Activated naive CD4-positive, alpha-beta T cell treated with anti-CD3 and anti-CD28 coated beads for 36 hours (primary cell): ENCODE data around the gene TCF4. TPM values are rescaled to one million over a fixed set of nuclear protein-coding genes. Genes with fewer than 3 reads are reported as not detected.

Experiments used
- CTCF ChIA-PET: fragments of 350-600 bp; sonication (Branson Sonifier 250); formaldehyde crosslinking; loops from one replicate; lab custom pipeline; 2021; ENCODE audit warnings: antibody characterized with exemption; lab: Charles Lee
- DNase-seq: peaks from one replicate; pipeline ENCODE4 v3.0.0-alpha.2; 2020
- H3K27ac Mint-ChIP-seq: one replicate; pipeline ENCODE4 v1.8.0; 2021; ENCODE audit warnings: mild to moderate bottlenecking, mixed read lengths
- H3K27me3 Mint-ChIP-seq: one replicate; pipeline ENCODE4 v1.8.0; 2021; ENCODE audit warnings: low read depth, mixed read lengths
- H3K36me3 Mint-ChIP-seq: one replicate; pipeline ENCODE4 v1.8.0; 2021; ENCODE audit warnings: low read depth, mixed read lengths
- H3K4me1 Mint-ChIP-seq: one replicate; pipeline ENCODE4 v1.8.0; 2021; ENCODE audit warnings: low read depth, mixed read lengths
- H3K4me3 Mint-ChIP-seq: one replicate; pipeline ENCODE4 v1.8.0; 2021; ENCODE audit warnings: mild to moderate bottlenecking, moderate library complexity, mixed read lengths
- H3K9me3 Mint-ChIP-seq: one replicate; pipeline ENCODE4 v1.8.0; 2021; ENCODE audit warnings: mixed read lengths
- intact Hi-C: fragments of 100-400 bp; cut with micrococcal nuclease; formaldehyde crosslinking; loops from one replicate; pipeline ENCODE4 v1.15.1; 2023
- total RNA-seq, 2 experiments: library from RNA; stranded (reverse); gene quantifications; one replicate each; pipeline ENCODE4 v1.2.3, GENCODE V29; 2021

TCF4 gene
- total RNA-seq, 2 experiments from 2014 or later, result 0.49 to 0.91 TPM

DNA sequence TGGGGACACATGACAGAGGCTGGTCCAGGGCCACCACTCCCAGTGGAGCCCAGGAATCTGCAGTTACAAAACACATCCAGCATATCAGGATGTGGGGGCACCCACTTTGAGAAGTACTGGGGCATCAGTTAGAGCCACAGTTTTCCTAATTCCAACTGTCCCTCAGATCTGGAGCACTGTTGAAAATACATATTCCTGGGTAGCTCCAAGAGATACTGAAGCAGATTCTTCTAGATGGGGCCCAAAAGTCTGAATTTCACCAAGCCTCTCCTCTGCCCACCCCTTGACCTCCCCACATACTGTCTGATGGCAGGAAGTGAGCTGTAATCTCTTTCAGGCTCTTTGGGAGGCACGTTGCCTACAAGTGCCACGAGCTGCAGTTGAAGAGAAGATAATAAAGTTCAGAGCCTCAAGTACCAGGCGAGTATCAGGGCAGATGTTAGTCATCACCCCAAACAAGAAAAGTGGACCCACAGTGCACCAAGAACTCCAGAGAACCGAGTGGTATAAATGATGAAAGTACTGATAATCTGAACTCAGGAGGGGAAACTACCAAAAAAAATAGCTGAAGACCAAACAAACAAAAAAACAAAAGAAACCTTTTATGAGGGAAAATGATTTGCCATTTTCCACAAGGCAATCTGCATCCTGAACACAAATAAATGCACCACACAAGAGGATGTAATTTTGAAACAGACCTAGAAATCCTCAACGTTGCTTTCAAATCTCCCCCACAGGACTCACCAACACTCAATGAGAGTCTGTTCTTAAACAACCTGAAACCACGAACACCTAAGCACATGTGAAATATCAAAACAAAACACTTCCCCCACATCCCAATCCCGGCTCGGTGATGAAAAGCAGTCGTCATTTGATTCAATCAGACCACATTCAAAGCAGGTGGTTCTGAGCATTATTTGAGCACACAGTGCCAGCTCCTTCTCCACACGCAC, 98.7 kb downstream of the TCF4 start:
- peaks cover 39% of the 10 kb centered on the region for H3K27me3 Mint-ChIP-seq
- CTCF ChIA-PET, result interaction anchor here (1.3 kb wide), 1 partner anchor 74 kb away, joined by 3 read pairs; no protein-coding TSS in a partner anchor
- H3K4me3 Mint-ChIP-seq, result no peak overlapping the region
- no peak overlapping the region for H3K27ac Mint-ChIP-seq
- peak; percentile 56 for DNase-seq
- intact Hi-C loops, result loop anchor here (1.0 kb wide), 2 partner anchors 11 to 100 kb away; no protein-coding TSS in a partner anchor
- H3K4me1 Mint-ChIP-seq, result peaks cover 15% of the 10 kb centered on the region
- H3K36me3 Mint-ChIP-seq, result no peaks in the 10 kb centered on the region
- no peaks in the 10 kb centered on the region for H3K9me3 Mint-ChIP-seq

GRCh38 chr18:55488473-55488872, 99.5 kb downstream of the TCF4 start:
- CTCF ChIA-PET, result interaction anchor here (1.3 kb wide), 1 partner anchor 73 kb away, joined by 3 read pairs; no protein-coding TSS in a partner anchor
- peaks cover 36% of the 10 kb centered on the region for H3K27me3 Mint-ChIP-seq
- intact Hi-C loops, result no loop called here
- no peak overlapping the region for H3K4me3 Mint-ChIP-seq
- no peaks in the 10 kb centered on the region for H3K36me3 Mint-ChIP-seq
- H3K9me3 Mint-ChIP-seq, result no peaks in the 10 kb centered on the region
- H3K27ac Mint-ChIP-seq, result no peak overlapping the region
- peaks cover 15% of the 10 kb centered on the region for H3K4me1 Mint-ChIP-seq
- no peak for DNase-seq

GRCh38 chr18:55487997-55488396, 100.0 kb downstream of the TCF4 start:
- no peaks in the 10 kb centered on the region for H3K9me3 Mint-ChIP-seq
- no peak overlapping the region for H3K4me3 Mint-ChIP-seq
- CTCF ChIA-PET, result interaction anchor here (0.8 to 1.3 kb wide), 2 partner anchors 22 to 72 kb away, joined by 3 to 6 read pairs; no protein-coding TSS in a partner anchor
- peaks cover 15% of the 10 kb centered on the region for H3K4me1 Mint-ChIP-seq
- peaks cover 36% of the 10 kb centered on the region for H3K27me3 Mint-ChIP-seq
- no peaks in the 10 kb centered on the region for H3K36me3 Mint-ChIP-seq
- intact Hi-C loops, result no loop called here
- no peak overlapping the region for H3K27ac Mint-ChIP-seq
- DNase-seq, result no peak

GRCh38 chr18:55486936-55487335, 101.1 kb downstream of the TCF4 start:
- CTCF ChIA-PET, result no interaction called here
- H3K27ac Mint-ChIP-seq, result no peak overlapping the region
- peaks cover 27% of the 10 kb centered on the region for H3K27me3 Mint-ChIP-seq
- intact Hi-C loops, result no loop called here
- no peak overlapping the region for H3K4me3 Mint-ChIP-seq
- no peak for DNase-seq
- no peaks in the 10 kb centered on the region for H3K9me3 Mint-ChIP-seq
- H3K4me1 Mint-ChIP-seq, result peaks cover 15% of the 10 kb centered on the region
- H3K36me3 Mint-ChIP-seq, result no peaks in the 10 kb centered on the region

DNA sequence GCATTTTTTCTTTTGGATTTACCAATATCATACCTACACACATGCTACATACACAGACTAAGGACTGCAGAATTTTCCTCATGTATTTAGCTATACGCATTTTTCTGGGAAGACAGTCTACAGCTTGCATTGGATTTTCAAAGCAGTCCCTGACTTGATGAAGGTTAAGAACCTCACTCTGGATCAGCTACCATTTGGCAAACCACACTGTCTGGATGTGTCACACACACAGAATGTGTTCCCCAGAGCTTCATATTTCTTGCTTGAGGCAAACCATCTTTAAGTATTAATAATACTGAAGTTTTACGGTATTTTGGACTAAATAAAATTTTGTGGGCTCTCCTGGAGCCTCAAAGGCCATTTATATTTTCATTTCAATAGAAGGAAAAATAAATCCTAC, 102.3 kb downstream of the TCF4 start:
- H3K27me3 Mint-ChIP-seq, result peaks cover 16% of the 10 kb centered on the region
- no peak overlapping the region for H3K27ac Mint-ChIP-seq
- no peak for DNase-seq
- H3K36me3 Mint-ChIP-seq, result no peaks in the 10 kb centered on the region
- no peak overlapping the region for H3K4me3 Mint-ChIP-seq
- CTCF ChIA-PET, result interaction anchor here (0.7 kb wide), 1 partner anchor 327 kb away, joined by 3 read pairs; no protein-coding TSS in a partner anchor
- intact Hi-C loops, result no loop called here
- H3K9me3 Mint-ChIP-seq, result no peaks in the 10 kb centered on the region
- peaks cover 15% of the 10 kb centered on the region for H3K4me1 Mint-ChIP-seq

GRCh38 chr18:55484773-55485172, 103.2 kb downstream of the TCF4 start:
- Mint-ChIP-seq H3K4me3 (no peak overlapping the region), H3K4me1 (peaks cover 13% of the 10 kb centered on the region), H3K36me3 (no peaks in the 10 kb centered on the region), H3K27ac (no peak overlapping the region), H3K9me3 (no peaks in the 10 kb centered on the region), H3K27me3 (peaks cover 16% of the 10 kb centered on the region)
- intact Hi-C loops, result no loop called here
- DNase-seq, result no peak
- CTCF ChIA-PET, result no interaction called here

GRCh38 chr18:55483266-55483871, 104.6 kb downstream of the TCF4 start:
- Mint-ChIP-seq H3K27me3 (peaks cover 13% of the 10 kb centered on the region), H3K4me3 (no peak overlapping the region), H3K4me1 (peaks cover 2% of the 10 kb centered on the region), H3K9me3 (no peaks in the 10 kb centered on the region), H3K36me3 (no peaks in the 10 kb centered on the region), H3K27ac (no peak overlapping the region)
- no peak for DNase-seq
- intact Hi-C loops, result no loop called here
- CTCF ChIA-PET, result no interaction called here

DNA sequence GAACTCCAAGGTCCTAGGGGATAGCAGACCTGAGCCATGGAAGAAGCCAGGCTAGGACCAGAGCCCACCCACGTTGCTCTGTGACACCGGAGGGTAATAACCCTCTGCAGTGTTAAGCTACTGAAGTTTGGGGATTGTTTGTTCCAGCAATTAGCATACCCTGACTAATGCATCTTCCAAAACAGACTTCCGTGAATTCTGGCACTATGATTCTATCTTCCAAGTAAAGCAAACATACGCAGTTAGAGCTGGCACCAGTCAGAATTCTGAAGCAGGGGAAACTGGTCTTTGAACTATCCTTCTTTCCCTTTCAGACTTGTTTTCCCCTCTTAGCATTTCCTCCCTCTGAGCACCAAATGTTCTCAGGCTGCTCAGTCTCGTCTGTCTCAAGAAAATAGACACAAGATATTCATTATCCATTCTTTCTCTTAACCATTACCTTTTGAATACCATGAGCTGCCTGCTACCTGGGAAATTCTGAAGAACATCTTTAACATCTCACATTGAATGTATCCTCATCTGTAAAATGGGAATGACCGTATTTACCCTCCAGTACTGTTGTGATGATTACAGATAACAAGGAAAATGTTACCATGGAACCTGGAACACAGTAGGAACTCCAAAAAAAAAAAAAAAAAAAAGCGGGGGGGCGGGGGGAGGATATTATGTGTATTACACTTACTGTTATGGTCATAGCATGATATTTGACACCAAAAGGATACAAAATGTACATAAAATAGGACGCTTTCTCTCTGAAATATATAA, 108.2 kb downstream of the TCF4 start:
- CTCF ChIA-PET, result no interaction called here
- intact Hi-C loops, result loop anchor here (10.0 kb wide), 1 partner anchor 65 kb away; no protein-coding TSS in a partner anchor
- no peaks in the 10 kb centered on the region for H3K9me3 Mint-ChIP-seq
- no peaks in the 10 kb centered on the region for H3K27me3 Mint-ChIP-seq
- no peak overlapping the region for H3K27ac Mint-ChIP-seq
- no peaks in the 10 kb centered on the region for H3K36me3 Mint-ChIP-seq
- no peak for DNase-seq
- no peak overlapping the region for H3K4me3 Mint-ChIP-seq
- peaks cover 15% of the 10 kb centered on the region for H3K4me1 Mint-ChIP-seq

- intact Hi-C loops, result loop anchor here (1.0 to 10.0 kb wide), 2 partner anchors 11 to 63 kb away; no protein-coding TSS in a partner anchor
- Mint-ChIP-seq H3K27ac (no peak overlapping the region), H3K27me3 (no peaks in the 10 kb centered on the region), H3K36me3 (no peaks in the 10 kb centered on the region), H3K9me3 (no peaks in the 10 kb centered on the region), H3K4me1 (peaks cover 13% of the 10 kb centered on the region), H3K4me3 (peak overlapping the region; percentile 76)
- DNase-seq, result no peak
- CTCF ChIA-PET, result no interaction called here
These were observed 110.0 kb downstream of the TCF4 start for GRCh38 chr18:55477860-55478581.

DNA sequence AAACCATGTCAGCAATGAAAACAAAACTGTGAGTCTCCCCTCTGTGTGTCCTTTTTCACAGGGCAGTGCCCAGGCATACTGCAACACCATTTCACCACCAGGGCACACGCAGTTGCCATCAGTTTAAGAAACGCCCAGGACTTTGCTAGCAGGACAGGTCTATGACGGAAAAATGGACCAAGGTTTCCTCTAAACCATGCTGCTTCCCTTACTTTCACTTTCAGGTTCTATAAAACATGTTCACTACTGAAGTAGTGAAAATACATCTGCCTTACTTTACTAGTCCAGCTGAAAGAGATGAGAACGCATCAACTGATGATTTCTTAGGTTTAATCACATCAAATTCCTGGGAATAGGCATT, 110.5 kb downstream of the TCF4 start:
- H3K36me3 Mint-ChIP-seq, result no peaks in the 10 kb centered on the region
- H3K27ac Mint-ChIP-seq, result no peak overlapping the region
- H3K4me1 Mint-ChIP-seq, result peaks cover 13% of the 10 kb centered on the region
- intact Hi-C loops, result loop anchor here (10.0 kb wide), 1 partner anchor 63 kb away; no protein-coding TSS in a partner anchor
- DNase-seq, result peak; percentile 16
- CTCF ChIA-PET, result no interaction called here
- H3K27me3 Mint-ChIP-seq, result no peaks in the 10 kb centered on the region
- H3K9me3 Mint-ChIP-seq, result no peaks in the 10 kb centered on the region
- H3K4me3 Mint-ChIP-seq, result peak overlapping the region; percentile 76

- H3K9me3 Mint-ChIP-seq, result no peaks in the 10 kb centered on the region
- intact Hi-C loops, result loop anchor here (10.0 kb wide), 1 partner anchor 61 kb away; no protein-coding TSS in a partner anchor
These were observed 112.1 kb downstream of the TCF4 start for GRCh38 chr18:55475916-55476315.

More at GRCh38 chr18:55475916-55476315, 112.1 kb downstream of the TCF4 start:
- Mint-ChIP-seq H3K4me1 (peaks cover 13% of the 10 kb centered on the region), H3K27me3 (no peaks in the 10 kb centered on the region), H3K36me3 (no peaks in the 10 kb centered on the region), H3K27ac (no peak overlapping the region), H3K4me3 (no peak overlapping the region)
- no peak for DNase-seq
- CTCF ChIA-PET, result no interaction called here
